NCI-H2171 treated with DMSO at 0.1 percent for 48 hours (cell line): ENCODE data around the gene DNAH3.
A peak's percentile ranks its signal among the peaks of the same experiment; 100 is the strongest.
"Not testable (repeated sequence)": the region's sequence is repeated elsewhere in the genome, so short reads cannot be mapped to it uniquely, and the experiment has no call there.

Experiments
- DNase-seq: peaks from one replicate; lab custom pipeline; 2025; lab: John Stamatoyannopoulos, UW

The DNAH3 gene

DNA sequence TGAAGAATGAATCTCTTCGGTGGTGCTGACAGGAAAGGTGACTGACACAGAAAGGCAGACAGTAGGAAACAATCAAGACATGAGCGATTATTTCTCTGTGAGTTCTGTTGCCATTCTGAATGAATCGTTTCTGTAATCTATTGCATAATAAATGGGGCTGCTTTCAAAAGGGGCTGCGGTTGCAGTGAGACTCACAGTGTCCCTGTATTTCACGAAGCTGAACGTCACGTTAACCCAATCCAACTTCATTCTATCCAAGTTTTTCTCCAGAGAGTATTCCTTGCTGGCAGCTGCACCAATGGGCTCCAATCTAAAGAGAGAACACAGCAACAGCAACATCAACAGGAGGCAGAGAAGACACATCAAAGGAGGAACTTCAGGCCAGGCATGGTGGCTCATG lies 75.4 kb downstream of the DNAH3 start:
- DNase-seq, result no peak

DNA sequence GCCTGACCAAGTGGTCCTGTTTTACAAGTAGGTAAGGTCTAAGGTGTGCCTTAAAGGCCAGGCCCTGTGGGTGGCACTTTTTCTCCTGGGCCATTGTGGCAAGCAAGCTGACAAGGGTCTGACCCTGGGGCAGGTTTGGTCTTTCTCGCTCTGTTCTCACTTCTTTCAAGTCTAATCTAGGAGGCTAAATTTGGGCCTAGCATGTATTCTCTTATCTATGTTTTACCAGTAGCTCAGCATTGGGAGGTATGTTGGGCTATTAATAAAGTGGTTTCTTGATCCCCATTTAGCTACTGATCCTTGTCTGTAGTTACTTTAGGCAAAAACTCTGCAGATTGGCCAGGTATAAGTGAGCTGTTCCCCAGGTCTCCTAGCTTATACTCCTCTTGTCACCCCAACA lies 77.7 kb downstream of the DNAH3 start:
- no peak for DNase-seq

DNA sequence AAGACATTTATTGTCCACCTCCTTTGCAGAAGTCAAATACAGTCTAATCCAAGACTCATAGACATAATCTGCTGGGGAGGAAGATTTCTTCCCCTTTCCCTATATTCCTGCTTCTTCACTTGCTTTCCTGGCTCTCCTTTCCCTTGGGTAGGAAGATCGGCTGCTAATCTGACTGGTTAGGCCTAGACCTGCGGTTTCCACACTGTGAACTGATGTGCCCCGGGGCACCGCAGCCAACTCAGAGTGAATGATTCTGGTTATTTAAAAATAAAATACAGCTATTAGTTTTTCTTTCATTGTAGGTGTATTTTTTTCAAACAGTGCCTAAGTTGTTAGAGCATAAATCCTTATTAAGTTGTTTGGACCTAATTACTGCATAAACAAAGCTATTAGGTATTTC lies 78.9 kb downstream of the DNAH3 start:
- DNase-seq, result no peak

DNA sequence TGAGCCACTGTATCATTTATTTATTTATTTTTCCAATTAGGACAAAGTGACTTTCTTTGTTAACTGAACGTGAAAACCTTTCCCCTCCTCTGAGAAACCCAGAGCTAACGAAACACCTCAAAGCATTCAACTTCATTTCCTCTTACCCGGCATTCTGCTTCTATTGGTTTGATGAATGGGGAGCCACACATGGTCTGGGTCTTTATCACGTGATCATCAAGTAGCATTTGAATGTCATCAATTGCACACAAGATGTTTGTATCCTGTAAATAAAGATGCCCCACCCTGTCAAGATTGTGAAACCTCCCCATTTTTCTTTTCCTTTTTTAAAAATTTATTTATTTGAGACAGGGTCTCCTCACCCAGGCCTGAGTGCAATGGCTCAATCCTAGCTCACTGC lies 80.1 kb downstream of the DNAH3 start:
- no peak for DNase-seq

DNA sequence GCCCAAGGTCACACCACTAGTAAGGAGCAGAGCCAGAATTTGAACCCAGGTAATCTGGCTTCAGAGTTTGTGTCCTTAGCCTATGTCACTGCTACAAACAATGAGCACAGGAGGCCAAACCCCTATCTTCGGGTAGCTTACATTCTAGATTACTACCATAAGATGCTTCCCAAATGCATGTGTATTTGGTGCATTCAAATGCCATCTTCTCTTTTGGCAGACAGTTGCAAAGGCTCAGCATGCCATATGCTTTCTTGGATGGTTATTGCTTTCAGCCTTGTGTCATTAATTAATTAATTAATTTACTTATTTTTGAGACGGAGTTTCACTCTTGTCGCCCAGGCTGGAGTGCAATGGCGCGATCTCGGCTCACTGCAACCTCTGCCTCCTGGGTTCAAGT lies 80.7 kb downstream of the DNAH3 start:
- DNase-seq, result no peak

DNA sequence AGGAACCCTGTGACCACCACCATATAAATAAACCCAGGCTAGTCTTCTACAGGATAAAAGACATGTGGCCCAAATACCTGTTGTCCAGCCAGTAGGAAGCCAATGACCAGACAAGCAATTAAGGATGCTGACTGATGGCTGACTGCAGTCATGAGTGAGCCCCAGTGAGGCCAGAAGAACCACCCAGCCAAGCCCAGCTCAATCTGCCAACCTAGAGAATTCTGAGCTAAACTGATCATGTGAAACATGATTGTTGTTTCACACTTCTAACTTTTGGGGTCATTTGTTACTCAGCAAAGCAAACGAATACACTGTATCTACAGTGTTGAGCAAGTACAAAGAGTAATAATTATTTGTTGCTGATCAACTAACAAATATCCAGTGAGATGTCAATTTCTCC lies 86.4 kb downstream of the DNAH3 start:
- no peak for DNase-seq

DNA sequence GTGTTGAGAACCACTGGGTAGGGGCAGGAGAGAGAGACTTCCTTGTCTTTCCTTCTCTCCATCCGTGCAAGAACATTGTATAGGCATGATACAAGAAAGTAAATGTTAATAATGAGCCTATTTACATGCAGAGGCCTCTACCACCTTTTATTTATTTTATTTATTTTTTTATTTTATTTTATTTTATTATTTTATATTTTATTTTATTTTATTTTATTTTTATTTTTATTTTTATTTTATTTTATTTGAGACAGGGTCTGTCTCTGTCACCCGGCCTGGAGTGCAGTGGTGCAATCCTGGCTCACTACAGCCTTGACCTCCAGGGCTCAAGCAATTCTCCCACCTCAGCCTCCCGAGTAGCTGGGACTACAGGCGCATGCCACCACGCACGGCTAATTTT lies 87.3 kb downstream of the DNAH3 start:
- not testable (repeated sequence) for DNase-seq

DNA sequence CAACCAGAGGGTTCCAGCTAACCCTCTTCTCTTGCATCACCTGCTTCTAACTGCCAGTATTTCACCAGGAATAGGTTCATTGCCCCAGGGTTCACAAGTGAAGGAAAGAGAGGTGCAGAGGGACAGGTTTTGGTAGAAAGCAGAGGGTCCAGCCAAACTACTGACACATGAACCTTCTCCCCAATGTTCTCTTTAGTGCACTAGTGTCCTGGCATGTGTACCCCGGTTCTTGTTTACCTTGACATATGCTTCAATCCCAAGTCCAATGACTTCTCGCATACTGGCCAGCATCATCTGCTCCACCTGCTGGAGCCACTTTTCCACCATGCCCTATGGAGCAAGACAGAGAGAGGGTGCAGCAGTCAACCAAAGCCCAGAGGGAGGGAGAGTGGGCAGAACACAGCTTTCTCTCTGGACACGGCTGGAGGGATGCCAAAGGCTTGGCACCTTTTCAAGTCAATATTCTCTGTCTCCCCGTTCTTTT lies 90.6 kb downstream of the DNAH3 start:
- peak; percentile 18 for DNase-seq

DNA sequence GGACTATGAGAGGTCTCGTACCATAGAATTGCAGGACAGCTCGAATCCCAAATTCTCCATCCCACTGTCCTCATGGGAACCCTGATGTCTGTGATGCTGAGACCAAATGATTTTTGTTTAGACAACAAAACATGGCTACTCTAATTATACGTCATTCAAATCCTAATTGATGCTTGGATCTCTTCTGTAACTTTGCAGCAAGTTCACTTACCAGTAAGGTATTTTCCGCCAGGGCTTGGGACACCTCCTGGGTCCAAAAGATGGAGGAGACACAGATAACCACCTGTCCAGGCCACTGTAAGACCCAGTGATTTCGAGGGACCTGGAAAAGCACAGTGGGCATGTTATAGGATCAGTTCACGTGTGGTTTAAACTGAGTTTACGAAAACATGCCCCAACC lies 92.8 kb downstream of the DNAH3 start:
- no peak for DNase-seq

DNA sequence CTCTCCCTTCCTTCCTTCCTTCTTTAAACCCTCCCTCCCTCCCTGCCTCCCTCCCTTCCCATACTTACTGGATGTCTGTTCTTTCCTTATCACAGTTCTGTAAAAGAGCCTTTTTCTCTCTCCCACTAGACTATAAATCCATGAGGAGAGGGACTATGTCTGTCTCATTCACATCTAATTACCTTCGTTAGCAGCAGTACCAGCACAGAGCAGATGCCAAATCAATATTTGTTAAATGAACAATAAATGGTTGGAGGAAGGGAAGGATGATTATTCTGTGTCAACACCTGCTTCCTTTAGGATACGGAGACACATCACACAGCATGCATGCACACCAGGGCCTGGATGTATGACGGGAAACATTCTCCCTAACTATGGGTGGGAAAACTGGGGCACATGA lies 94.2 kb downstream of the DNAH3 start:
- DNase-seq, result peak; percentile 30

DNA sequence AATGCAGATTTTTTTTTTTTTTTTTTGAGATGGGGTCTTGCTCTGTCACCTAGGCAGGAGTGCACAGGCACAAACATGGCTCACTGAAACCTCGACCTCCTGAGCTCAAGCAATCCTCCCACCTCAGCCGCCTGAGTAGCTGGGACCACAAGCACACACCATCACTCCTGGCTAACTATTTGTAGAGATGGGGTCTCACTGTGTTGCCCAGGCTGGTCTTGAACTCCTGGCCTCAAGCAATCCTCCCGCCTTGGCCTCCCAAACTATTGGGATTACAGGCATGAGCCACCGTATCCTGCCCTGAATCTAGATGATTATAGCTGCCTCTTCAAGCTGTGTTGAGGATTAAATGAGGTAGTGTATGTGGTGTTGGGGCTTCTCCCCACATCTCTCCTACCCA lies 94.9 kb downstream of the DNAH3 start:
- DNase-seq, result not testable (repeated sequence)

DNA sequence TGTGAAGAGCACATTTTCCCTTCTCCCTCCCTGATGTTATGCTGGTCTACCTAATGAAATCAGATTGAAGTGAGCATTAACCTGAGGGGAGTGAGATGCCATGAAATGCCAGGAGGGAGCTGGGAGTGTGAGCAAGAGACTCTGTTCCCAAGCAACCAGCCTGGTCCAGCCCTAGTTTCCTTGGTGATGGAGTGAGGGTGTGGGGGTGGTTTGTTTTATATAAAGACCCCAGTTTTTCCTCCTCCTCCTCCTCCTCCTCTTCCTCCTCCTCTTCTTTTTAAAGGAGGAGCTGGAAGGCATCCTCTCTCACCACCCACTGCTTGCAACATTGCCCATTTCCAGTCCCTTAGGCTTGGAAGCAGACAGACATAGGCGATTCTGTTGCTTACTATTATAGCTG lies 97.1 kb downstream of the DNAH3 start:
- DNase-seq, result no peak

DNA sequence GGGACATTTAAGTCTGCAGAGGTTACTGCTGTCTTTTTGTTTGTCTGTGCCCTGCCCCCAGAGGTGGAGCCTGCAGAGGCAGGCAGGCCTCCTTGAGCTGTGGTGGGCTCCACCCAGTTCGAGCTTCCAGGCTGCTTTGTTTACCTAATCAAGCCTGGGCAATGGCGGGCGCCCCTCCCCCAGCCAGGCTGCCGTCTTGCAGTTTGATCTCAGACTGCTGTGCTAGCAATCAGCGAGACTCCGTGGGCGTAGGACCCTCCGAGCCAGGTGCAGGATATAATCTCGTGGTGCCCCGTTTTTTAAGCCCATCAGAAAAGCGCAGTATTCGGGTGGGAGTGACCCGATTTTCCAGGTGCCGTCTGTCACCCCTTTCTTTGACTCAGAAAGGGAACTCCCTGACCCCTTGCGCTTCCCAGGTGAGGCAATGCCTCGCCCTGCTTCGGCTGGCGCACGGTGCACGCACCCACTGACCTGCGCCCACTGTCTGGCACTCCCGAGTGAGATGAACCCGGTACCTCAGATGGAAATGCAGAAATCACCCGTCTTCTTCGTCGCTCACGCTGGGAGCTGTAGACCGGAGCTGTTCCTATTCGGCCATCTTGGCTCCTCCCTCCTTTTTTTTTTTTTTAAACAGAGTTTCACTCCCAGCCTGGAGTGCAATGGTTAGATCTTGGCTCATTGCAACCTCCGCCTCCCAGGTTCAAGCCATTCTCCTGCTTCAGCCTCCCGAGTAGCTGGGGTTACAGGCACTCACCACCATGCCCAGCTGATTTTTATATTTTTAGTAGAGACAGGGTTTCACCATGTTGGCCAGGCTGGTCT lies 102.3 kb downstream of the DNAH3 start:
- DNase-seq, result peak; percentile 35

DNA sequence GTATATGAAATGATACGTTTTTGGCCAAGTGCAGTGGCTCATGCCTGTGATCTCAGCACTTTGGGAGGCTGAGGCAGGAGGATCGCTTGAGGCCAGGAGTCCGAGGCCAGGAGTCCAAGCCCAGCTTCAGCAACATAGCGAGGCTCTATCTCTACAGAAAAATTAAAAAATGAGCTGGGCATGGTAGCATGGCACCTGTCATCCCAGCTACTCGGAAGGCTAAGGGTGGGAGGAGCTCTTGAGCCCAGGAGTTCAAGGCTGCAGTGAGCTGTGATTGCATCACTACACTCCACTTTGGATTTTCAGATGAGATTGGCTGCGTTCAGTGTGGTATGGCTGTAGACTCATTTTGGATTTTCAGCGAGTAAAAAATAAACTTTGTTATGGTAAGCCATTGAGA lies 112.4 kb downstream of the DNAH3 start:
- no peak for DNase-seq

DNA sequence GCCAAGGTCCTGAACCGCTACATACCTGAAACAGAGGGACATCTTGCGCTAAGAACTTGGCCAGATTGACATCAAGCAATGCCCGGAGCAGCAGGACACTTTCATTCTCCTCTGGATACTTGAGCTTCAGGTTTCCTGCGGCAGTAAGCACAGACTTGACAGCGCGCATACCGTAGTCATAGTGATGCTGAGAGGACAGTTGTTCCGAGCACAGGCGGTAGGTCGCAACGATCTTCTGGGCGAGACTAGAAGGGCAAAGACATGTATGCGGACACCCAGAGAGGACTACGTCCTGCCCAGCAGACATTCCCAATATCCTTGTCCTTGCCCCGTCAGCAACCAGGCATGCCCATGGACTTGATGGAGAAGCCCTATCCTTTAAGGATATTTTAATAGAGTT lies 112.9 kb downstream of the DNAH3 start:
- DNase-seq, result no peak

DNA sequence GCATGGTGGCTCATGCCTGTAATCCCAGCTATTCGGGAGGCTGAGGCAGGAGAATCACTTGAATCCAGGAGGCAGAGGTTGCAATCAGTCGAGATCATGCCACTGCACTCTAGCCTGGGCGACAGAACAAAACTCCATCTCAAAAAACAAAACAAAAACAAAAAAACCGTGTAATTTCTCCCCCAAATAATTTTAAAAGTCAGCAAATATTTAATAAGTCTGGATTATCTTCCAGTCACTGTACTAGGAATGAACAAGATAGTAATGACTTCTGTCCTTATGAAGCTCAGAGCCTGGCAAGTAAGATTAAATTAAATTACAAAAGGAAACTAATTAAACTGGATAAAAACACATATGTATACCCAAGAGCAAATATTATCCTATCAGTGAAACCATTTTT lies 113.5 kb downstream of the DNAH3 start:
- no peak for DNase-seq

DNA sequence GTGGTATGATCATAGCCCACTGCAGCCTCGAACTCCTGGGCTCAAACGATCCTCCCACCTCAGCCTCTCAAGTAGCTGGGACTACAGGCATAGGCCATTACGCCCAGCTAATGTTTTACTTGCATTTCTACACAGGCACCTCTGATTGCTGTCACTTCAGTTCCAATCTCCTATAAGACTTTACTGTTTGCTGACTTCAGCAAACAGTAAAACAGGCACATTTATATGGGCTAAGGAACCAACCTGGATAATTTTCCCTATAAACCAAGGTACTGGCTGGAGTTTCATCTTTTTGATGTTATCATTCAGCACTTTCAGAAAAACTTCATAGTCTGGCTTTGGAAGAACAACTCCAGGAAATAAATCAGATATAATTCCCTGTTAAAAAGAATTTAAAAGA lies 114.2 kb downstream of the DNAH3 start:
- DNase-seq, result no peak

DNA sequence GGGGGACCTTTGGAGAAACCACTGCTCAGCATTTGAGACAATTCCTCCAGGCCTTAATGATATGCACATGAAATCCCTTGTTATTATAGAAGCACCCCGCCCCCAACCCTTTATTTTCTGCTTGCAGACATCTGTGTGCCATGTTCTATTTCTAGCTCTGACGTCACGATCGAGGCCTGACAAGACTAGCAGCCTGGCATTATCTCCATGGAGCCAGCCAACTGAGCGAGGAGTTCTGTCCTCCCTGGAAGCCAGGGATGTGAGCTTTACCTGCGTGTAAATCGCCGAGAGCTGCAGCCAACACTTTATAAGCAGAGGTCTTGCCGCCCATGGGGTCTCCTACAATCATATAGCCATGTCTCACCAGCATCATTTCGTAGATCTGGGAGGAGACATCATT lies 116.9 kb downstream of the DNAH3 start:
- DNase-seq, result peak; percentile 22

DNA sequence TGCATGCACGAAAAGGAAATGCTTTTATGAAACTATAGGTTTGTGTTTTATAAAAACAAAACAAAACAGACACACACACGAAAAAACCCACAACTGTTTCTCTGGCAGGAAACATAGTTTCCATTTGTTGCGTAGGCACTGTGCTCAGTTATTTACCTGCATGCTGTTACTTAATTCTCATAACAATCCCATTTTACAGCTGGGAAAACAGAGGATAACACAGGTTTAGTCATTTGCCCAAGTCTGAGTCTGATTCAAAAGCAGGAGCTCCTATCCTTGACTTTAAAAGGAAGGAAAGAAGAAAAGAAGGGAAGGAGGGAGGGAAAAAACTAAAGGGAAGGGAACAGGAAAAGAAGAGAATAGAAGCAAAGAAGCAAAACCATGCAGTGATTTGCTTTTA lies 117.4 kb downstream of the DNAH3 start:
- no peak for DNase-seq

DNA sequence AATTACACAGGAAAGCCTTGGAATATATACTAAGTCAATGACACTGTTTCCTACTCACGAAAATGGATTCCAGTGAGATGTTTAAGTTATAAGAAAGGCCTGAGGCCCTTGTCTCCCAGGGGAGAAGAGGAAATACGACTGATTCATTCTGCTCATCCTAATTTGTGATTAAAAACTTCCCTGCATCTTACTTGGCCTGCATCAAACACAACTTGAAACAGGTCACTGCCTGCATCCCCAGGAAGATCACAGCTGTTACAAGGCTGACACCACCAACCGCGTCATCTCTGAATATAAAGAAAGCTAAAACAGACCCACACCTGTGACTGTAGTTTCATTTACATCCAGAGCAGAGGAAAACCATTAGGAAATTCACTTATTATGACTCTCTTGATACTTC lies 121.9 kb downstream of the DNAH3 start:
- peak; percentile 66 for DNase-seq

DNA sequence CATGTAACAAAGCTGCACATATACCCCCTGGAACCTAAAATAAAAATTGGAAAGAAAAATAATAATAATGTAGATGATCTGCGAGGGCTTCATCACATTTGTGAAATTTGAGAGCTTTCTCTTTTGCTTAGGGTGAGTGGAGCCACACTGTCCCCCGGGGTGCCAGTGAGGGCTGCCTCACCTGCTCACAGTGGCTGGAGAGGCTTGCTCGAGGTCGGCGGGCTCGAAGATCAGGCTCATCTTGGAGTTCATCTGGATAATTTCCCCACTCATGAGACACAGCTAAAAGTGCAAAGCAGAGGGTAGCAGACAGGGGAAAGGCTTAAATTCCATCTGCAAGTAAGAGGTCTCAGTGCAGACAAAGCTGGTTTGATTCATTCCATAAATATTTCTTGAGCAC lies 123.8 kb downstream of the DNAH3 start:
- DNase-seq, result peak; percentile 21

DNA sequence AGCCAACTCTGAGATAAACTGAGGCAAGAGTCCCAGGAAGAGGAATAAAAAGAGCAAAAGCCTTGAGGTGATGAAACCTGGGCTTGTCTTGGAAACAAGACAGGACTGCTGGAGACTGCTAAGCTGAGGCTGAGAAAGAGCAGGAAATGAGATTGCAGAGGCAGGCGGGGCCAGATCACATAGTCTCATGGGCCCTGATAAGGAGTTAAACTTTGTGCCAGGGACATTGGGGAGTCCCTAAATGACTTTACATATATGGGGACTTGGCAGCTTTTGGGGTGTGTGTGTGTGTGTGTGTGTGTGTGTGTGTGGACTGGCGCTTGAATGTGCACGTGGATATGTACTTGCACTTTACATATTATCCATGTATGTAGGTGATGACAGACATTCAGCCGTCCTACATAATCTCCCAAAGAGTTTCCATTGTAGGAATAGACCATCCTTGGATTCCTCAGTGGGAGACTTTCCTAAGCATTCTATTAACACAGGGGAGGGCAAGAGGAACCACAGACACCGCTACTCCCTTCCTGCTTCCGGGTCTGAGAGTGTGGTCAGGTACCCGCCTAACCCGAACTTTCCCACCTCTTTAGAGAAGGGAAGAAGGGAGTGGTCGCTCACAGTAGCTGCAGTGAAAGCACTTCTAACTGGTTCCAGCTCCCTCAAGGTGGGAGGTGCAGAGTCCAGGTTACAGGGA lies 127.0 kb downstream of the DNAH3 start:
- no peak for DNase-seq

DNA sequence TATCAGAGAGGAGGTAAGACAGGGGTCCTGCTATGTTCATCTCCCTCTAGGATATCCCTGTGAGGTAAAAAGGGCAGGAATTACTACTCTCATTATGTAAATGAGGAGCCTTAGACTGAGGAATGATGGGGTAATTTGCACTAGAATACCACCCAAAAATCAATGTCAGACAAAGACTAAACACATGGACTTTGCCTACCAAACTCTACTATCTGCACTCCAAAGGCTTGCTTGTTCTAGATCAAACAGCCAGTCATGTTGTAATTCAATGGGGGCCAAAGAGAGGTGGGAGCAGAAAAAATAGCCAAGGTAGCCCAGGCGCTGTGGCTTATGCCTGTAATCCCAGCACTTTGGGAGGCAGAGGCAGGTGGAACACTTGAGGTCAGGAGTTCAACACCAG lies 129.3 kb downstream of the DNAH3 start:
- no peak for DNase-seq

DNA sequence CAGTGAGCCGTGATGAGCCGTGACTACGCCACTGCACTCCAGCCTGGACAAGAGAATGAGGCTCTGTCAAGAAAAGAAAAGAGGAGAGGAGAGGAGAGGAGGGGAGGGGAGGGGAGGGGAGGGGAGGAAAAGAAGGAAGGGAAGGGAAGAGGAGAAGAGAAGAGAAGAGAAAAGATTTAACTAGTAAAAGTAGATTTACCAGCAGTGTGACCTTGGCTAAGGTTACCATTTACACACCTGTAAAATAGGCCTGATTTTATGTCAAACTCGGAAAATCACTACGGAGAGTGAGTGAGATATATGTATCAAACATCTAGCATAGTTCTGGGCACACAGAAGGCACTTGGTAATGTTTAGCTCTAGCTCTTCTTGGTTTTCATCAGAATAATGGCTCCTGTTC lies 140.8 kb downstream of the DNAH3 start:
- no peak for DNase-seq
